22Rv1 (cell line): ENCODE data around the gene WNK1.
A peak's percentile ranks its signal among the peaks of the same experiment; 100 is the strongest.

Experiments
- H3K27ac ChIP-seq: fragments of 450-650 bp; 2 replicates; pipeline ENCODE4 v1.5.1; 2017
- CTCF ChIP-seq: fragments of 450-650 bp; IDR thresholded peaks from 2 replicates; pipeline ENCODE4 v1.5.1; 2017; ENCODE audit warnings: mild to moderate bottlenecking
- ZFX ChIP-seq: fragments of 450-650 bp; IDR thresholded peaks from 2 replicates; pipeline ENCODE4 v1.6.1; 2017; ENCODE audit warnings: antibody characterized with exemption, borderline replicate concordance

Gene WNK1

GRCh38 chr12:862303-862911 lies 110.0 kb downstream of the WNK1 start:
- no peak for TF ChIP-seq ZFX
- H3K27ac ChIP-seq = no peak overlapping the region

- H3K27ac ChIP-seq = no peak overlapping the region
- no peak for TF ChIP-seq CTCF
- no peak for TF ChIP-seq ZFX
Observed at GRCh38 chr12:863285-863684, 110.9 kb downstream of the WNK1 start.

GRCh38 chr12:865614-866013 lies 113.2 kb downstream of the WNK1 start:
- TF ChIP-seq CTCF = no peak
- TF ChIP-seq ZFX = no peak
- H3K27ac ChIP-seq = no peak overlapping the region

- TF ChIP-seq ZFX = no peak
- TF ChIP-seq CTCF = no peak
- H3K27ac ChIP-seq = no peak overlapping the region
Observed at GRCh38 chr12:867905-868304, 115.5 kb downstream of the WNK1 start.

- no peak for TF ChIP-seq ZFX
- 0 out of 2 replicates have a peak, but pooled peaks have one; percentile 12 for TF ChIP-seq CTCF
- no peak overlapping the region for H3K27ac ChIP-seq
Observed at GRCh38 chr12:868722-869121, 116.3 kb downstream of the WNK1 start.

GRCh38 chr12:870378-870777 lies 118.0 kb downstream of the WNK1 start:
- no peak for TF ChIP-seq CTCF
- TF ChIP-seq ZFX = no peak
- H3K27ac ChIP-seq = no peak overlapping the region

- no peak overlapping the region for H3K27ac ChIP-seq
- TF ChIP-seq ZFX = no peak
- TF ChIP-seq CTCF = no peak
Observed at GRCh38 chr12:873954-874353, 121.6 kb downstream of the WNK1 start.

GRCh38 chr12:879641-880040 lies 127.3 kb downstream of the WNK1 start:
- no peak overlapping the region for H3K27ac ChIP-seq
- TF ChIP-seq ZFX (no peak), CTCF (no peak)
